ENCODE measurements around the gene PTHLH.

- TF ChIP-seq CTCF (IDR thresholded peaks at IDR 0.05) (peak in 1 of 3 donors; percentile 23), POLR2AphosphoS5 (IDR thresholded peaks at IDR 0.05) (no peak), POLR2A (IDR thresholded peaks at IDR 0.05) (no peak)
Measured at GRCh38 chr12:27968972-27969623, 3.4 kb downstream of the PTHLH start.
